T-helper 1 cell treated with Interleukin-12 subunit alpha and Interleukin-12 subunit beta and Interleukin-4 antibody, amounts not matched to agents 30 μg/mL and 1 μg/mL, for 36 hours (primary cell): Measurements from ENCODE around the gene NEGR1.

Experiments
- H3K27ac Mint-ChIP-seq: one replicate; pipeline ENCODE4 v1.8.0; 2021; ENCODE audit warnings: mild to moderate bottlenecking, mixed read lengths
- H3K27me3 Mint-ChIP-seq: one replicate; pipeline ENCODE4 v1.8.0; 2021; ENCODE audit warnings: low read depth, mixed read lengths
- H3K36me3 Mint-ChIP-seq: one replicate; pipeline ENCODE4 v1.8.0; 2021; ENCODE audit warnings: low read depth, mixed read lengths
- H3K4me1 Mint-ChIP-seq: one replicate; pipeline ENCODE4 v1.8.0; 2021; ENCODE audit warnings: low read depth, mixed read lengths
- H3K4me3 Mint-ChIP-seq: one replicate; pipeline ENCODE4 v1.8.0; 2021; ENCODE audit warnings: mild to moderate bottlenecking, moderate library complexity, mixed read lengths
- H3K9me3 Mint-ChIP-seq: one replicate; pipeline ENCODE4 v1.8.0; 2021; ENCODE audit warnings: mixed read lengths

Gene NEGR1

DNA sequence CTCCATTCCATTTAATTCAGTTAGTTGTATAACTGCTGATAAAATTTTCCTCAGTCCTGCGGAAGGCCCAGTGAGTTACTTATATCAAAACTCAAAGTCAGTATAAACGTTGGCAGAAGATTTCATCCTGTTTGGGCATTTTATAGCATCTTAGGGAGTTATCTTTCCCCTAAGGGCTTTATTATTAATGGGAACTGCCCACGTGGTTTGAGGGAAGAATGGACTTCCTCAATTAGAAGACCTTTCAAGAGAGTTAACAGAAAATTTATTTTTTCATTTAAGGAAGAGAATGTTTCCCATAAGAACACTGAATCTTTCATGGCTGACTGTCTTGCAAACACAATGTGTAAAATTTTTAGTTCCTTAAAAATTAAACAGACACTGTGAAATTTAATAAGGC, 400.1 kb downstream of the NEGR1 start:
- Mint-ChIP-seq H3K4me3 (no peak overlapping the region), H3K27me3 (no peaks in the 10 kb centered on the region), H3K4me1 (no peaks in the 10 kb centered on the region), H3K27ac (no peak overlapping the region), H3K9me3 (no peaks in the 10 kb centered on the region), H3K36me3 (no peaks in the 10 kb centered on the region)

DNA sequence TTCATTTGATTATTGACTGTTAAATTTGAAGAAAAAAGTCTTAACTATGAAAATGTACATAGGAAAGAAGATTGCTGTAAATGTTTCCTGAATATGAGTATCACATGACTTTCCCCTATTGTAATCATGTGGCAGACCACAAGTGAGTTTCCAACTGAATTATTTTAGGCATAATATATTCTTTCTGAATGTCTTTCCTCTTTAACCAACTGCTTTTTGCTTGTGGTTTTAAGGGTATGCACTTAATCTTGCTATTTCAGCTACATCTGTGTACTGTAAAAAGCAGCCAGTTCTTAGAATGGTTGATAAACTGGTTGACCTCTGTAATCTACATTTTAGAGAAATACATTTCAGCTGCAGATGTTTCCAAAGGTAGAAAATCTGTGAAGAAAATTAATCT, 400.7 kb downstream of the NEGR1 start:
- no peak overlapping the region for H3K27ac Mint-ChIP-seq
- H3K27me3 Mint-ChIP-seq: no peaks in the 10 kb centered on the region
- H3K36me3 Mint-ChIP-seq: no peaks in the 10 kb centered on the region
- H3K4me1 Mint-ChIP-seq: no peaks in the 10 kb centered on the region
- no peaks in the 10 kb centered on the region for H3K9me3 Mint-ChIP-seq
- no peak overlapping the region for H3K4me3 Mint-ChIP-seq

DNA sequence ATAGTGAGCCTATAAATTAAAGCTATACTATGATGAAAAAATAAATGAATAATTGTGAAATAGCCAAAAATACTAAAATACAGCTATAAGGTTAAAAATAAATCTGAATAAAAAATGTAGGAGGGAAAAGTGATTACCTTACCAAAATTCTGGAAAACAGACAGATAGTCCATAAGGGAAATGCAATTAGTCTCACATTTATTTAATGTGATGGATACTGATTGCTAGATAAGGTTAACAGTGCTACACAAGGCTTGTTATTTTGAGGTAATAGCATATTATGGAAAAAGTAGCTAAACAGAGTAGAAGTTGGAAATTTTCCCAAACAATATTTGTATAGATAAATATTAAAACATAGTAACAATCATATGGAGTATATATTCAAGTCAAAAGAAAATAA, 413.0 kb downstream of the NEGR1 start:
- H3K4me3 Mint-ChIP-seq: no peak overlapping the region
- no peaks in the 10 kb centered on the region for H3K36me3 Mint-ChIP-seq
- H3K27ac Mint-ChIP-seq: no peak overlapping the region
- no peaks in the 10 kb centered on the region for H3K27me3 Mint-ChIP-seq
- H3K9me3 Mint-ChIP-seq: no peaks in the 10 kb centered on the region
- H3K4me1 Mint-ChIP-seq: no peaks in the 10 kb centered on the region

DNA sequence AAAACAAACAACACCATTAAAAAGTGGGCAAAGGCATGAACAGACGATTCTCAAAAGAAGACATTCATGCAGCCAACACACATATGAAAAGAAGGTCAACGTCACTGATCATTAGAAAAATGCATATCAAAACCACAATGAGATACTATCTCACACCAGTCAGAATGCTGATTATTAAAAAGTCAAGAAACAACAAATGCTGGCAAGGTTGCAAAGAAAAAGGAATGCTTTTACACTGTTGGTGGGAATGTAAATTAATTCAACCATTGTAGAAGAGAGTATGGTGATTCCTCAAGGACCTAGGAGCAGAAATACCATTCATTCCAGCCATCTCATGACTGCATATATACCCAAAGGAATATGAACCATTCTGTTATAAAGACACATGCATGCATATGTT, 419.6 kb downstream of the NEGR1 start:
- Mint-ChIP-seq H3K36me3 (no peaks in the 10 kb centered on the region), H3K4me1 (no peaks in the 10 kb centered on the region), H3K4me3 (no peak overlapping the region), H3K9me3 (no peaks in the 10 kb centered on the region), H3K27me3 (no peaks in the 10 kb centered on the region), H3K27ac (no peak overlapping the region)

DNA sequence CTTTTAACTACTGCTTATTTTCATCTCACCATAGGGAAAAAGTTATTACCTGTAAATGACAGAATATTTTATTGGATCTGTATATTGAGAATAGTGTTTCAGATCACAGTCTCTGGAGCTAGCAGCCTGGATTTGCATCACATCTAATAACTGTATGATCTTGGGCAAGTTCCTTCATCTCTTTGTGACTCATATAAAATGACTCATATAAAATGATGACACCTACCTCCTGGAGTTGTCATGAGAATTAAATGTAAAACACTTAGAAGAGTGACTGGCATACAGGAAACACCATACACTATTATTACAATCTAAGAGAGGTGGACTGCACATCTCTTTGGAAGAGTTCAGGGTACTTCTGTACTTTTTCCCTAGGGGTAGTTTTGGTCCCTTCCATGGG, 421.3 kb downstream of the NEGR1 start:
- Mint-ChIP-seq H3K27ac (no peak overlapping the region), H3K4me3 (no peak overlapping the region), H3K4me1 (no peaks in the 10 kb centered on the region), H3K9me3 (no peaks in the 10 kb centered on the region), H3K36me3 (no peaks in the 10 kb centered on the region), H3K27me3 (no peaks in the 10 kb centered on the region)

DNA sequence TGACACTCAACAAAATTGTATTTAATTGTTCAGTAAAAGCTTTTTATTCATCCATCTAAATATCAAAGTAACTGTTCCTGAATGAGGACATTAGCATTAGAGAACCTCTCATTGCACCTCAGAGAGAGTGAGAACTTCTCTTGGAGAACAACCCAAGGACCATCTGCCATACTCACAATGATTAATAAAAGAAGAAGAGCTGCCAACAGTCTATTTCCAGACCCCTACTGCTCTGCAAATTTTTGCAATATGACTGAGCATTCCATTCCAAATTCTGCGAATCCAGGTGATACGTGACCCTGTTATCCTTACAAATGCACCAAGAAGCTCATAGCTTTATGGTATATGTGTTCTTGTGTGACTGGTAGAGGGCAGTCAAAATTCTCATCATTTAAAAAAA, 422.5 kb downstream of the NEGR1 start:
- Mint-ChIP-seq H3K27ac (no peak overlapping the region), H3K36me3 (no peaks in the 10 kb centered on the region), H3K4me1 (no peaks in the 10 kb centered on the region), H3K9me3 (no peaks in the 10 kb centered on the region), H3K27me3 (no peaks in the 10 kb centered on the region), H3K4me3 (no peak overlapping the region)

DNA sequence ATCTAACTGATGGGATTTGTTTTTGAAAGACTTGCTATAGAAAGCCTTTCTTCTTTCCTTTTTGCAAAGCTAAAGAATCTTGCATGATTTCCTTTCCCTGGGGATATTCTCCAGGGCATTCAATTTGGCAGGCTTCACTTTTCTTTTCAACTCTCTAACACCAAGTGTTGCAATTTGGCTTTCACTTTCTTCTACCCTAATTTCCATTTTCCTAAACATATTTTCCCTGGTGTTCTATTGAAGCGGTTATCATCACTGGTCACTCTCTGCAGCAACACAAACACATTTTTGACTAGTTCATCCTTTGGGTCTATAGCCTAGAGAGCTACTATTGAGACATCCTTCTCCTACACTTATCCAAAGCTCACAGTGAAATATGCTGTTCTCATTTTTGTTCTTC, 424.5 kb downstream of the NEGR1 start:
- Mint-ChIP-seq H3K4me1 (no peaks in the 10 kb centered on the region), H3K36me3 (no peaks in the 10 kb centered on the region), H3K27ac (no peak overlapping the region), H3K27me3 (no peaks in the 10 kb centered on the region), H3K4me3 (no peak overlapping the region), H3K9me3 (no peaks in the 10 kb centered on the region)

DNA sequence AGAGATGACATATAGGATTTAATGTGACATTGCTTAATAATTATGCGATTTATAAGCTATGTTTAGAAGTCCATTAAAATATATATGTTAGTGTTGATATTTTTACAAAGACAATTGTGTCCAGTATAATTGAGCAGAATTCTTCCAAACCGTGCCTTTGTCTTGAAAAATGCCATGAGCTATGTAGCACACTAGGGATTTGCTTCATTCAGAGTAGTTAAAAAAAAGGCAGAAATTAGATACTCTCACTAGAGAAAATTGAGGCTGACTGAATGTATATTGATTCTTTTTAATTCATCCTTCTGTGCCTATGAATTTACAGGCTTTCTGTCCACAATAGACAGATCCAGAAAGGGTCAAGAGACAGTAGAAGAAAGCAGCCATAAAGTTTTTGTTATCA, 429.0 kb downstream of the NEGR1 start:
- Mint-ChIP-seq H3K4me1 (no peaks in the 10 kb centered on the region), H3K27me3 (no peaks in the 10 kb centered on the region), H3K9me3 (no peaks in the 10 kb centered on the region), H3K4me3 (no peak overlapping the region), H3K36me3 (no peaks in the 10 kb centered on the region), H3K27ac (no peak overlapping the region)

DNA sequence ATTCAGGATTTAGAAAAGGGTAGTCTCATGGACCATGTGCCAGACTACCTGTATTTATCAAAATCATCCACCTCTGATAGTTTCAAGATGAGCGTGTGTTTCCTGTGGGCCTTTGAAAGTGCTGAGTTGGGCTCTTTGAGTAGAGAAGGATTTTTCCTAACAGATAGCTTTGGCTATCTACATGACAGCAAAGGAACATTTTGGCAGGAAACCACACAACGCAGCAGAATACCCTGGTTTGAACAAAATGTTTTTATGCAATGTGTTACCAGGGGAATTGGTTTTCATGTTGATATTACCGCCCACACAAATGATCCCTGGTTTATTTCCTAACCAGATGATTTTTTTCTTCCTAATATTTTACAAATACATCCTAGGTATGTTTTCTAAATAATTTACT, 431.4 kb downstream of the NEGR1 start:
- no peaks in the 10 kb centered on the region for H3K4me1 Mint-ChIP-seq
- no peaks in the 10 kb centered on the region for H3K27me3 Mint-ChIP-seq
- no peaks in the 10 kb centered on the region for H3K9me3 Mint-ChIP-seq
- H3K4me3 Mint-ChIP-seq: no peak overlapping the region
- no peaks in the 10 kb centered on the region for H3K36me3 Mint-ChIP-seq
- no peak overlapping the region for H3K27ac Mint-ChIP-seq

DNA sequence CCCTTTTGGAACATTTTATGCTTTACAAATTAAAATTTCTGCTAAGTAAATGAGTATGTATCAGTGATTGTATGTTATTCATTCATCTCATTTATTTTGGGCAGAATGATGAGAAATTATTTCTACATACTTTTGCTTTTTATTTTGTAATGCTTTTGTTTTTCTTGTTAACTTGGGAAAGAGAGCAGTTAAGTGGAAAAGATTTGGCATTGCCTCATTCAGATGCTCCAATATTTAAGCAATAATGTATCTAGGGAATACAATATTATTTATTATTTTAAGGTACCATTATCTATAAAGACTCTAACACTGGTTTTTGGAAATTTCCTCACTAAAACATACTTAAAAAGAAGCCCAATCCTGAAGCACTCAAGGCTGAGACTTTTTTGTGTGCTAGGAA, 431.8 kb downstream of the NEGR1 start:
- no peak overlapping the region for H3K27ac Mint-ChIP-seq
- H3K27me3 Mint-ChIP-seq: no peaks in the 10 kb centered on the region
- H3K4me3 Mint-ChIP-seq: no peak overlapping the region
- no peaks in the 10 kb centered on the region for H3K9me3 Mint-ChIP-seq
- no peaks in the 10 kb centered on the region for H3K36me3 Mint-ChIP-seq
- no peaks in the 10 kb centered on the region for H3K4me1 Mint-ChIP-seq

DNA sequence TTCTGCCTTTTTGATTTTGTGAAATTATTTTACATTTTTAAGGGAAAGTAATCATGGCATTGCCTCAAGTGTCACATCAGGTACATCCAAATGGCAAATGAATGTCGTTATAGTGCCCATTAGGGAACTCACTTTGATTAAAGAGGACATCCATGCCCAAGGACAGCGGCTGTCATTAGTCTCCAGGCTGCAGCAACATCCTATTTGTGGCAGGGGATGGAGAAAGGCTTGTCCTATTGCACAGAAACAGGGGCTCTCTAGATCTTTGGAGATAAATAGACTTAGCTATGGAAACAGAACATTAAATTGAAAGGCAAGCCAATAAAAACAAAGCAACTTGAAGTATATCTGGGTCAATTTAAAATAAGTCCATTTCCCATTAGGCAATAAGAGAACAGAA, 439.3 kb downstream of the NEGR1 start:
- Mint-ChIP-seq H3K27me3 (no peaks in the 10 kb centered on the region), H3K36me3 (no peaks in the 10 kb centered on the region), H3K4me1 (no peaks in the 10 kb centered on the region), H3K4me3 (no peak overlapping the region), H3K27ac (no peak overlapping the region), H3K9me3 (no peaks in the 10 kb centered on the region)

DNA sequence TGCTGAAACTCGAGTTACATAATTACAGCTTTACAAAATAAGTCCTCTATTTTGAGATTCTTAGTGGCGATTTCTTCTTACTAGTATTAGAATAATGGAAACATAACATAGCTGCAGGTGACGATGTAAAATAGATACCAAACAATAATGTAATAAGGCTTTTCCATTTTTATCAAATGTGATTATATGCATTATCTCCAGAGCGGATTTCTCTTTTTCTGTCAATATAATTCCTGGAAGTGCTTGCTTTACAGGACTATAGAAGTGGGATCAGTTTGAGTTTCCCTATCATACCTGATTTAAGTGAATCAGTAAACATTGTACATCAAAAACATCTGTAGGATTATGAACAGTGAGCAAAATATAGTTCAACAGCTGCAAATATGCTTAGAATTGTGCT, 442.5 kb downstream of the NEGR1 start:
- no peaks in the 10 kb centered on the region for H3K36me3 Mint-ChIP-seq
- no peak overlapping the region for H3K4me3 Mint-ChIP-seq
- H3K4me1 Mint-ChIP-seq: no peaks in the 10 kb centered on the region
- no peaks in the 10 kb centered on the region for H3K27me3 Mint-ChIP-seq
- H3K27ac Mint-ChIP-seq: no peak overlapping the region
- no peaks in the 10 kb centered on the region for H3K9me3 Mint-ChIP-seq

DNA sequence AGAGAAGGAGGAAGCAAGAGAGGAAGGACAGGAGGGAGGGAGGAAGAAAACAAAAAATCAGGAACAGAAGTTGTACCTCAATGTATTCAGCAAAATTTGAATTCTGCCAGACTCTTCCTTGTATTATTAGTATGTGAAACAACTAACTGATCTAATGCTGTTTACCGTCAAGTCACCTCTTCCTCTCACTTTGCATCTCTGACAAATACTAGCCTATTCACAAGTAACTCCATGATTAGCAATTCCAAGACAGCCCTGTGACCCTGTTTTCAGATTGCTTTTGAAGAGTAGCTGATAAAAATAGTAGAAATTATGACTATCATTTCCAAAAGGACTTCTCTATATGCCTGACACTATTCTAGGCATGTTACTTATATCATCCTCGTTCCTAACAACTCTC, 445.4 kb downstream of the NEGR1 start:
- H3K27me3 Mint-ChIP-seq: no peaks in the 10 kb centered on the region
- H3K36me3 Mint-ChIP-seq: no peaks in the 10 kb centered on the region
- no peaks in the 10 kb centered on the region for H3K4me1 Mint-ChIP-seq
- H3K4me3 Mint-ChIP-seq: no peak overlapping the region
- no peaks in the 10 kb centered on the region for H3K9me3 Mint-ChIP-seq
- no peak overlapping the region for H3K27ac Mint-ChIP-seq

DNA sequence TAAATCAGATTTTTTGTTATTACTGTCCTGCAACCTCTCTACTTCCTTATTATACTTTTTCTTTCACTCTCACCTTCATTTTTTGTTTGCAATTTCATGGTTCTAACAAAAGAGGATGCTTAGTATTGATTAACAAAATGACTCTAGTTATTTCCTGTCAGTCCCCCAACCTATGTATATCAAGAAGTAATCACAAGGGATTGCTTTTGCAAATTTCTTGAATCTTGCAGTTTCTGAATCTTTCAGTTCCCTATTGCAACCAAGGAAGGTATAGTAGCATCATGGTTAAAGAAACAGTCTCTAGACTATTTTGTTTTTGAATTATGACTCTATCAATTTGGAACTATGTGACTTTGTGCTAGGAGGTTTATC, 446.9 kb downstream of the NEGR1 start:
- no peak overlapping the region for H3K4me3 Mint-ChIP-seq
- H3K27ac Mint-ChIP-seq: no peak overlapping the region
- H3K9me3 Mint-ChIP-seq: no peaks in the 10 kb centered on the region
- H3K36me3 Mint-ChIP-seq: no peaks in the 10 kb centered on the region
- H3K27me3 Mint-ChIP-seq: no peaks in the 10 kb centered on the region
- no peaks in the 10 kb centered on the region for H3K4me1 Mint-ChIP-seq

DNA sequence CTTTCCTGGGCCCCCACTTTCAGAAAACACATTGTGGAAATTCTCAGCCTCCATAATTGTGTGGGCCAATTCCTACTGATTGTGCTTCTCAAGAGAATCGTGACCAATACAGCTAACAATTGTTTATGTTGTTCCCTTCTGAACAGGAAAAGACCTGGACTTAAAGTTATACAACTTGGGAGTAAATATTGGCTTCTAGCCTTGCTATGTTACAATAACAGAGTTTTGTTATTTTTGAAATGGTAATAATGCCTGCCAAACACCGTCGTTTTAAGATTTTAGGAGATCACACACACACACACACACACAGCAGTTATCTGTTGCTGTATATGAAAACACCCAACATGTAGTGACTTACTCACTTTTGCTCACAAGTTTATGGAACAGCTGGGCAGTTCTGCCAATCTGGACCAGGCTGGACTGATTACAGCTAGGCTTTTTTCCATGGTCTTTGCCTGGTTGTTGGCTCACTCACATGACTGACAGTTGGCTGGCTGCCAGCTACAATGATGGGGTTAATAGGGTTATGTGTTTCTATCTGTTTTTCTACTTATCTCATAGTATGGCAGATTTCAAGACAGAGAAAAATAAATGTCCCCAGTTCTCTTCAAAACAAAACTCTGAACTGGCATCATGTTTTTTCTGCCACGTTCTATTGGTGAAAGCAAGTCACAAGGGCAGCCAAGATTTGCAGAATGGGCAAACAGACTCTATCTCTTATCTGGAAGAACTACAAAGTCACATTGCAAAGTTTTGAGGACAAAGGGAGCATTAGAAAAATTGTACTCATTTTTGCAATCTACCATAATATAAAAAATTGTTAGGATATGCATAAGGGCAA, 447.5 kb downstream of the NEGR1 start:
- Mint-ChIP-seq H3K4me1 (no peaks in the 10 kb centered on the region), H3K4me3 (no peak overlapping the region), H3K27ac (no peak overlapping the region), H3K27me3 (no peaks in the 10 kb centered on the region), H3K36me3 (no peaks in the 10 kb centered on the region), H3K9me3 (no peaks in the 10 kb centered on the region)

DNA sequence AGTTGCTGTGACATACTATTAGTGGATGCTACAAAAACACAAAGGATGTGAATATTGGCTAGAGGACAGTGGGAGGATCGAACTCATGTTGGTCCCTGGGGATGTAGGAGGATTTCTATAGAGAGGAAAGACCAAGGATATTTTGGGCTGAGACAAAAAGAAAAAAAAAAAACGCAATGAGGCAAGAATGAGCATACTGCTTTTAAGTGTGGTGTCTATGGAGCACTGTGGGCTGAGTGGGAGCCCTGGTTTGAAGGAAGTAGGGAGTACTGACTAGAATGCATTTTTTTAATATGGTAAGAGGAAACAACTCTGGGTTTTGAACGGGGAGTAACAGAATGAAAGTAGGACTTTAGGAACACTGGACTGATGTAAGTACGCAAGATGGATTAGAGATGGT, 450.7 kb downstream of the NEGR1 start:
- Mint-ChIP-seq H3K4me3 (no peak overlapping the region), H3K27me3 (no peaks in the 10 kb centered on the region), H3K27ac (no peak overlapping the region), H3K9me3 (no peaks in the 10 kb centered on the region), H3K4me1 (no peaks in the 10 kb centered on the region), H3K36me3 (no peaks in the 10 kb centered on the region)
